PFSK-1 (cell line): ENCODE data around the gene PTGIS.

Experiments
- FOXP2 ChIP-seq: optimal IDR thresholded peaks from 2 replicates; pipeline ENCODE3; 2011; ENCODE audit warnings: borderline replicate concordance, control low read depth, inconsistent platforms; ENCODE audit not compliant: insufficient read depth; ENCODE audit errors: extremely low read length, extremely low read depth
- POLR2AphosphoS5 ChIP-seq: IDR thresholded peaks from 2 replicates; pipeline ENCODE4 v1.6.1; 2012; ENCODE audit warnings: low read depth, mild to moderate bottlenecking, control low read depth, low read length, moderate library complexity
- SIN3A ChIP-seq: IDR thresholded peaks from 2 replicates; pipeline ENCODE4 v1.6.1; 2012; ENCODE audit warnings: mild to moderate bottlenecking, low read length, moderate library complexity, borderline replicate concordance; ENCODE audit not compliant: insufficient read depth
- TAF1 ChIP-seq: IDR thresholded peaks from 2 replicates; pipeline ENCODE4 v1.6.1; 2012; ENCODE audit warnings: low read length, control low read depth, borderline replicate concordance; ENCODE audit not compliant: insufficient read depth
- TF ChIP-seq, protein P1 (sequence below), 2 experiments: IDR thresholded peaks; 2 replicates each; pipeline versions ENCODE4 v1.6.1 to v1.8.0; 2011 to 2012; ENCODE audit warnings: low read depth in 2 of 2, low read length in 2 of 2, control low read depth in 1 of 2, inconsistent platforms in 1 of 2, mild to moderate bottlenecking in 1 of 2, moderate library complexity in 1 of 2; ENCODE audit not compliant: insufficient read depth in 1 of 2

The PTGIS gene

DNA sequence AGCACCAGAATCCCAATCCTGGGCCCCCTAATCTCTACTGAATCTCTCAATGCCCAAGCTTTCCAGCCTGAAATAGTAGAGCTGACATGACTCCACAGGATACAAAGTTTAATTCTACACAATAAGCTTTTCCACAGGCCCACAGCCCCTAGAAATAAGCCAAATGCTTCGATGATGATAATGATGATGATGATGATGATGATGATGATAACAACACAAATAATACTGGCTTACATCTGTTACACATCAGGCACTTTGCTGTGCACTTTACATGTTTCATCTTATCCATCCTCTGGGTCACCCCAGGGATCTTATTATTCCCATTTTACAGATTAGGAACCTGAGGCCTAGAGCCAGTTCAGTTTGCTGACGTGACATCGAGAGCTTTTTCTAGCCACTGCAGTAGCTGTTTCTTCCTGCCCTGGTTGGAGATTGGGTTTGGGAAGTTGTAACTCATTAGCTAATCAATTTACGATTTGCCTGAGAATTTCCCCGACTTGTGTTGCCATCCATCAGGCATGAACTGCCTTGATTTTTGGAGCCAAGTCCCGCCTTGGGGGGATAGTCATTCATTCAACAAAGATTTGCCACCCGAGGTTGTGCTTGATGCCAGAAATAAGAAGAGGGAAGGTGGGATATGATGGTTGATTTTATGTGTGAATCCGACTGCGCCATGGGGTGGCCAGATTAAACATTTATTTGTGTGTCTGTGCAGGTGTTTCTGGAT, 105.9 kb downstream of the PTGIS start:
- TF ChIP-seq SIN3A (no peak), POLR2AphosphoS5 (no peak), FOXP2 (no peak), TAF1 (no peak)
- TF ChIP-seq, protein P1, sequence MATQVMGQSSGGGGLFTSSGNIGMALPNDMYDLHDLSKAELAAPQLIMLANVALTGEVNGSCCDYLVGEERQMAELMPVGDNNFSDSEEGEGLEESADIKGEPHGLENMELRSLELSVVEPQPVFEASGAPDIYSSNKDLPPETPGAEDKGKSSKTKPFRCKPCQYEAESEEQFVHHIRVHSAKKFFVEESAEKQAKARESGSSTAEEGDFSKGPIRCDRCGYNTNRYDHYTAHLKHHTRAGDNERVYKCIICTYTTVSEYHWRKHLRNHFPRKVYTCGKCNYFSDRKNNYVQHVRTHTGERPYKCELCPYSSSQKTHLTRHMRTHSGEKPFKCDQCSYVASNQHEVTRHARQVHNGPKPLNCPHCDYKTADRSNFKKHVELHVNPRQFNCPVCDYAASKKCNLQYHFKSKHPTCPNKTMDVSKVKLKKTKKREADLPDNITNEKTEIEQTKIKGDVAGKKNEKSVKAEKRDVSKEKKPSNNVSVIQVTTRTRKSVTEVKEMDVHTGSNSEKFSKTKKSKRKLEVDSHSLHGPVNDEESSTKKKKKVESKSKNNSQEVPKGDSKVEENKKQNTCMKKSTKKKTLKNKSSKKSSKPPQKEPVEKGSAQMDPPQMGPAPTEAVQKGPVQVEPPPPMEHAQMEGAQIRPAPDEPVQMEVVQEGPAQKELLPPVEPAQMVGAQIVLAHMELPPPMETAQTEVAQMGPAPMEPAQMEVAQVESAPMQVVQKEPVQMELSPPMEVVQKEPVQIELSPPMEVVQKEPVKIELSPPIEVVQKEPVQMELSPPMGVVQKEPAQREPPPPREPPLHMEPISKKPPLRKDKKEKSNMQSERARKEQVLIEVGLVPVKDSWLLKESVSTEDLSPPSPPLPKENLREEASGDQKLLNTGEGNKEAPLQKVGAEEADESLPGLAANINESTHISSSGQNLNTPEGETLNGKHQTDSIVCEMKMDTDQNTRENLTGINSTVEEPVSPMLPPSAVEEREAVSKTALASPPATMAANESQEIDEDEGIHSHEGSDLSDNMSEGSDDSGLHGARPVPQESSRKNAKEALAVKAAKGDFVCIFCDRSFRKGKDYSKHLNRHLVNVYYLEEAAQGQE (IDR thresholded peaks at IDR 0.05; ENCODE audit: insufficient read depth in 1 of 2, low read depth in 2 of 2, low read length in 2 of 2), result no peak

DNA sequence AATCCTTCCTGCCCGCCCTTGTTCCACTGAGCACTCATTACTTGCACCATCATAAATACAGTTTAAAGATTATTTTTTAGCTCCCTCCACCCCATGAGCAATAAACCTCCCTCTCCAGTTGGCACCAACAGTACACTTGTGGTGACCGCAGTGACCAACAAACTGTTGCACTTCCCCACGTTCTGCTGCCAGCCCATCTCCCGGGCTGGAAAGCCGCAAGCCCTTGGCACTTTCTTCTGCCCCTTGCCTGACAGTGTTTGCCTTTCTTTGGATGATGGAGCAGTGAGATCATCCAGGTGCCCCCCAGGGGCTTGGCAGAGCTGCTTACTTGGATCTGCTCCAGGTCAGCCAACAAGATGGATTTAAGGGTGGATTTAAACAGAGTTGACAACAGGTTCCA, 107.0 kb downstream of the PTGIS start:
- TF ChIP-seq, protein P1 (IDR thresholded peaks at IDR 0.05; ENCODE audit: insufficient read depth in 1 of 2, low read depth in 2 of 2, low read length in 2 of 2), result no peak

DNA sequence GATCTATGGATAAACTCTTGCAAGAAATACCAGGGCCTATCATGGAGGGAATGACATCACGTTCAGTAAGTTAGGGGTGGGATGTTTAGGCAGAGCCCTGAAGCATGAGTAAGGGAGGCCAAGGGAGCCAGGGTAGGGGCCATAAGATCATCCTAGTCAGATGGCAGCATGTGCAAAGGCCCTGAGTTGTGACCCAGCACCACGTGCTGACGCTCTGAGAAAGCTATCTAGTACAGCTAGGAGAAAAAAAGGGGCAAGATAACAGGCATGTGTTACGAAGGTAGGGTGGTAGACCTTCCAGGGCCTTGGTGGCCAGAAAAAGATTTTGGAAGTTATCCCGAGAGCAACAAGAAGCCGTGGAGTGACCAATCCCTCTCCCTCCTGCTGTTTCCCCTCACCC, 107.8 kb downstream of the PTGIS start:
- TF ChIP-seq FOXP2, result no peak
- TF ChIP-seq, protein P1 (IDR thresholded peaks at IDR 0.05; ENCODE audit: insufficient read depth in 1 of 2, low read depth in 2 of 2, low read length in 2 of 2), result no peak
- TF ChIP-seq TAF1, result no peak
- no peak for TF ChIP-seq SIN3A
- no peak for TF ChIP-seq POLR2AphosphoS5

DNA sequence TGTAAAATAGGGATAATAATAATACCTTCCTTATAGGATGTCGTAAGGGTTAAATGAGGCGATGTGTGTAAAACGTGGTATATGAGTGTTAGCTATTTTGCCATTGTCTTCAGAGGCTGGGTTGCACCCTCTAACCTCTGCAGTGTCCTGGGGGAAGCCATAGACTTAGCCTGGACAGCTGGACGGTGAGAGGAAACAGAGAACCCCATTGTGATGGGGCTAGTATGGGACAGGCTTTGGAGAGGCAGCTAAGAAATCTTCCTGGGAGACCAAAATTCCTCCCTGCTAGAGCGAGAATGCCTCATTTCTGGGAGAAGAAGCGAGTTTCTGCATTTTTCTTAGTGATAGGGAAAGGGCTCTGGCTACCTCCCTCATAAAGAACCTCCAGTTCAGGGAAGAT, 108.3 kb downstream of the PTGIS start:
- TF ChIP-seq SIN3A (no peak), FOXP2 (no peak), TAF1 (no peak), POLR2AphosphoS5 (no peak)
- TF ChIP-seq, protein P1 (IDR thresholded peaks at IDR 0.05; ENCODE audit: insufficient read depth in 1 of 2, low read depth in 2 of 2, low read length in 2 of 2), result no peak

DNA sequence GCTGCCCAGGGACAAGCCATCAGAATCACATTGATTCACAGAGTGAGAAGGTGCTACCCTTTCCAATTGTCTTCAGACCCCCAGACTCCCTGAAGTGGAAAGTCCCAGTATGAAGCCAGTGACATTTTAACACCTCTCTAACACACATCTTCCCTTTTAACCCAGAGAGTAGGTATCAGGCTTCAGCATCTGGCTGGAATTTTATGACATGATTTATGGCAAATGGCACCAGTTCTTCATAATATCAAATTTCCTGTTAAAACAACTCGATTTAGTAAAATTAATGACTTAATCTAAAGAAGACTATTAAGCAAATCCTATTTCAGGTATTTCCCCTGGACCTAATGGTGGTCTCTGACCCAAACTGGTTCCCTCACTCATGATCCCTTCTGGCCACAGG, 110.5 kb downstream of the PTGIS start:
- TF ChIP-seq TAF1 (no peak), FOXP2 (no peak), SIN3A (no peak), POLR2AphosphoS5 (no peak)
- TF ChIP-seq, protein P1 (IDR thresholded peaks at IDR 0.05; ENCODE audit: insufficient read depth in 1 of 2, low read depth in 2 of 2, low read length in 2 of 2), result no peak
